Adrenal gland (tissue), 19 donors: Measurements from ENCODE around the gene KRTAP16-1. TPM values are rescaled to one million over a fixed set of nuclear protein-coding genes. Genes with fewer than 3 reads are reported as not detected.
"Not testable (repeated sequence)": the region's sequence is repeated elsewhere in the genome, so short reads cannot be mapped to it uniquely, and the experiment has no call there.

Experiments used
- DNase-seq, 7 donors: peaks; one replicate each; pipeline ENCODE4 v3.0.0-alpha.2; 2019 to 2020
- H3K27ac ChIP-seq, 5 donors: fragments of 200-600 bp; sonication (generic) in 4 of 5; 1 replicate in 3 of 5; 2 replicates in 2 of 5; pipeline versions ENCODE4 v1.5.1 to v1.8.0; 2016 to 2020; ENCODE audit warnings: mild to moderate bottlenecking in 1 of 5
- H3K27me3 ChIP-seq: fragments of 200-600 bp; 2 replicates; pipeline ENCODE4 v1.8.0; 2021
- H3K36me3 ChIP-seq, 2 donors: fragments of 200-600 bp; replicated peaks in 1 of 2; 1 replicate in 1 of 2; 2 replicates in 1 of 2; pipeline versions ENCODE4 v1.5.1 to v1.8.0; 2018 to 2022
- H3K4me1 ChIP-seq, 2 donors: fragments of 200-600 bp; replicated peaks in 1 of 2; 1 replicate in 1 of 2; 2 replicates in 1 of 2; pipeline versions ENCODE4 v1.5.1 to v1.8.0; 2018 to 2021
- H3K4me3 ChIP-seq, 4 donors: fragments of 200-600 bp; sonication (generic) in 3 of 4; one replicate each; pipeline ENCODE4 v1.5.1; 2016 to 2018
- H3K9me3 ChIP-seq, 3 donors: fragments of 200-600 bp; sonication (generic) in 1 of 3; replicated peaks in 1 of 3; 1 replicate in 2 of 3; 2 replicates in 1 of 3; pipeline versions ENCODE4 v1.5.1 to v1.8.0; 2016 to 2021
- POLR2A ChIP-seq, 2 donors: fragments of 450-650 bp; IDR thresholded peaks; one replicate each; pipeline ENCODE4 v1.6.1; 2017; ENCODE audit warnings: antibody characterized with exemption in 2 of 2, mild to moderate bottlenecking in 2 of 2, moderate library complexity in 1 of 2
- WGBS, 4 donors: extraction: QIAGEN DNeasy Blood & Tissue Kit in 2 of 4; methylation state at CpG; one replicate each; pipeline versions ENCODE4 v1.1.5 to v1.1.7; 2013 to 2017; 5-methylcytosine and 5-hydroxymethylcytosine counted together
- intact Hi-C, 2 donors: fragments of 100-400 bp; cut with DNase I; formaldehyde crosslinking; loops; one replicate each; pipeline versions ENCODE4 v1.14.1 to v1.15.0; 2022 to 2023
- long read RNA-seq, 10 donors: library from polyadenylated mRNA in 3 of 10; unstranded in 2 of 10; stranded (forward) in 1 of 10; transcript quantifications; one replicate each; pipeline ENCODE4 v2.0.0 and lab custom pipeline, GENCODE V29; 2021 to 2026
- polyA plus RNA-seq, 3 donors: library from polyadenylated mRNA; stranded (reverse); fragments of 200-250 nt in 2 of 3; fragments of 350-450 nt in 1 of 3; fragmentation: Illumina TruSeq in 1 of 3; extraction: RNeasy Lipid Tissue Mini Kit (QIAGEN cat#74804) in 1 of 3; gene quantifications; one replicate each; pipeline ENCODE4 v1.2.3, GENCODE V29; 2013 to 2014
- total RNA-seq, 9 donors: library from RNA; depleted of rRNA in 4 of 9; stranded (reverse); fragments of >200 nt in 4 of 9; fragments of 120-200 nt in 1 of 9; fragmentation: NEBNext Ultra II Directional in 1 of 9; extraction: Animal tissue kit (Norgen Biotek cat#: 25700) in 1 of 9; gene quantifications; one replicate each; pipeline versions ENCODE4 v1.1.0 to v1.2.4, GENCODE V29; 2013 to 2023
- TF ChIP-seq, protein P1 (sequence below), 6 experiments: fragments of 450-650 bp in 4 of 6; fragments of 200-600 bp in 2 of 6; sonication (generic) in 1 of 6; IDR thresholded peaks; 1 replicate in 5 of 6; 2 replicates in 1 of 6; pipeline versions ENCODE4 v1.5.1 to v1.8.0; 2016 to 2021; ENCODE audit warnings: antibody characterized with exemption in 6 of 6, mild to moderate bottlenecking in 2 of 6, moderate library complexity in 1 of 6
- donor health status: healthy with polysubstance abuse.
- donor health status: Bipolar disorder and iron deficiency.
- donor health status: DM: yes; HTN: yes; CAD: no.
- donor health status: DM: no; HTN: no; CAD: no.
- donor health status: DM: no; HTN: no; CAD: no.
- donor health status: DM: yes; HTN: yes; CAD: no.

Gene KRTAP16-1, protein sequence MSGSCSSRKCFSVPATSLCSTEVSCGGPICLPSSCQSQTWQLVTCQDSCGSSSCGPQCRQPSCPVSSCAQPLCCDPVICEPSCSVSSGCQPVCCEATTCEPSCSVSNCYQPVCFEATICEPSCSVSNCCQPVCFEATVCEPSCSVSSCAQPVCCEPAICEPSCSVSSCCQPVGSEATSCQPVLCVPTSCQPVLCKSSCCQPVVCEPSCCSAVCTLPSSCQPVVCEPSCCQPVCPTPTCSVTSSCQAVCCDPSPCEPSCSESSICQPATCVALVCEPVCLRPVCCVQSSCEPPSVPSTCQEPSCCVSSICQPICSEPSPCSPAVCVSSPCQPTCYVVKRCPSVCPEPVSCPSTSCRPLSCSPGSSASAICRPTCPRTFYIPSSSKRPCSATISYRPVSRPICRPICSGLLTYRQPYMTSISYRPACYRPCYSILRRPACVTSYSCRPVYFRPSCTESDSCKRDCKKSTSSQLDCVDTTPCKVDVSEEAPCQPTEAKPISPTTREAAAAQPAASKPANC
- not detected for total RNA-seq
- not detected for polyA plus RNA-seq
- long read RNA-seq, donor 1 = 0 reads
- long read RNA-seq, donor 2 = 0 reads
- long read RNA-seq, donor 3 = 0 reads
- long read RNA-seq, donor 4 = 0 reads
- long read RNA-seq, donor 5 = 0 reads
- long read RNA-seq, donor 6 = 0 reads
- long read RNA-seq, donor 7 = 0 reads
- long read RNA-seq, donor 8 = 0 reads
- long read RNA-seq, donor 9 = 0 reads
- long read RNA-seq, donor 10 = 0 reads

DNA sequence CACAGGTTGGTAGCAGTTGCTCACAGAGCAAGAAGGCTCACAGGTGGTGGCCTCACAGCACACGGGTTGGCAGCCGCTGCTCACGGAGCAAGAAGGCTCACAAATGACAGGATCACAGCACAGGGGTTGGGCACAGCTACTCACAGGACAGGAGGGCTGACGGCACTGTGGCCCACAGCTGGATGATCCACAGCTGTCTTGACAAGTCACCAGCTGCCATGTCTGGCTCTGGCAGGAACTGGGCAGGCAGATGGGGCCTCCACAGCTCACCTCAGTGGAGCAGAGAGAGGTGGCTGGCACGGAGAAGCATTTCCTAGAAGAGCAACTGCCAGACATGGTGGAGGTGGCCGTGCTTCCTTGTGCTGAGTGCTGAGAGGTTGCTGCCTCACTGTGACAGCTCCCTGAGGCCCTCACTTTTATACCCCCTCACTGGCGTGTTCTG is at the start of gene KRTAP16-1:
TSS of gene KRTAP16-1 (minus strand) at position 392 of the 442 bp plus-strand sequence. CDS start at position 336, 56 bp downstream.
- no peak within 1 kb of the TSS for H3K4me3 ChIP-seq
- no peak within 1 kb of the TSS for H3K27ac ChIP-seq
- H3K27me3 ChIP-seq = no peaks in the 10 kb centered on the region
- H3K9me3 ChIP-seq = no peaks in the 10 kb centered on the region
- no peak for TF ChIP-seq POLR2A (IDR thresholded peaks at IDR 0.05)
- TF ChIP-seq, protein P1, sequence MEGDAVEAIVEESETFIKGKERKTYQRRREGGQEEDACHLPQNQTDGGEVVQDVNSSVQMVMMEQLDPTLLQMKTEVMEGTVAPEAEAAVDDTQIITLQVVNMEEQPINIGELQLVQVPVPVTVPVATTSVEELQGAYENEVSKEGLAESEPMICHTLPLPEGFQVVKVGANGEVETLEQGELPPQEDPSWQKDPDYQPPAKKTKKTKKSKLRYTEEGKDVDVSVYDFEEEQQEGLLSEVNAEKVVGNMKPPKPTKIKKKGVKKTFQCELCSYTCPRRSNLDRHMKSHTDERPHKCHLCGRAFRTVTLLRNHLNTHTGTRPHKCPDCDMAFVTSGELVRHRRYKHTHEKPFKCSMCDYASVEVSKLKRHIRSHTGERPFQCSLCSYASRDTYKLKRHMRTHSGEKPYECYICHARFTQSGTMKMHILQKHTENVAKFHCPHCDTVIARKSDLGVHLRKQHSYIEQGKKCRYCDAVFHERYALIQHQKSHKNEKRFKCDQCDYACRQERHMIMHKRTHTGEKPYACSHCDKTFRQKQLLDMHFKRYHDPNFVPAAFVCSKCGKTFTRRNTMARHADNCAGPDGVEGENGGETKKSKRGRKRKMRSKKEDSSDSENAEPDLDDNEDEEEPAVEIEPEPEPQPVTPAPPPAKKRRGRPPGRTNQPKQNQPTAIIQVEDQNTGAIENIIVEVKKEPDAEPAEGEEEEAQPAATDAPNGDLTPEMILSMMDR (IDR thresholded peaks at IDR 0.05) = no peak
- intact Hi-C loops = no loop called here
- H3K4me1 ChIP-seq = no peaks in the 10 kb centered on the region
- no peak for DNase-seq
- 66 to 83% (median 71%) methylated on average over 4 to 7 of the region's 7 CpGs for WGBS, 4 donors
- H3K36me3 ChIP-seq = no peaks in the 10 kb centered on the region

DNA sequence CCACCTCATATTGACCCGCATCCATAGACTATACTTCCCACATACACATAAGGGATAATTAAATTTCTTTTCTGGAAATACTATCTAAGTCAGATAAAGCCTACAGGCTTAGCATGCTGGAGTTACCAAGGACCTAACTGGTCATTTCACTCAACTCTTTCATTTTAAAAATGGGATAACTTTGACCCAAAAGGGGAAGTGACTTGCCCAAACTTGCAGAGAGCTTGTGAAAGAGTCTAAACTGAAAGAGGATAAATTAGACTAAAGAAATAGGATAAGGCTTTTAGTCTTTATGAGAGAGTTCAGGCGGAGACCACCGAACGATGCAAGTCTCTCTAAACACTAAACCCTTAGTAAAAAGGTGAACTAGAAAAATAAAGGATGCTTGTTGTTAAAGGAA is 45.4 kb upstream of the KRTAP16-1 start:
- 82 to 91% (median 87%) methylated on average over 4 of the region's 4 CpGs for WGBS, 4 donors
- TF ChIP-seq, protein P1 (IDR thresholded peaks at IDR 0.05) = no peak
- no peak for TF ChIP-seq POLR2A (IDR thresholded peaks at IDR 0.05)
- Histone ChIP-seq H3K4me3 (no peak overlapping the region), H3K36me3 (no peaks in the 10 kb centered on the region), H3K27ac (no peak overlapping the region), H3K4me1 (no peaks in the 10 kb centered on the region), H3K9me3 (no peaks in the 10 kb centered on the region), H3K27me3 (no peaks in the 10 kb centered on the region)
- DNase-seq = no peak
- intact Hi-C loops = no loop called here

DNA sequence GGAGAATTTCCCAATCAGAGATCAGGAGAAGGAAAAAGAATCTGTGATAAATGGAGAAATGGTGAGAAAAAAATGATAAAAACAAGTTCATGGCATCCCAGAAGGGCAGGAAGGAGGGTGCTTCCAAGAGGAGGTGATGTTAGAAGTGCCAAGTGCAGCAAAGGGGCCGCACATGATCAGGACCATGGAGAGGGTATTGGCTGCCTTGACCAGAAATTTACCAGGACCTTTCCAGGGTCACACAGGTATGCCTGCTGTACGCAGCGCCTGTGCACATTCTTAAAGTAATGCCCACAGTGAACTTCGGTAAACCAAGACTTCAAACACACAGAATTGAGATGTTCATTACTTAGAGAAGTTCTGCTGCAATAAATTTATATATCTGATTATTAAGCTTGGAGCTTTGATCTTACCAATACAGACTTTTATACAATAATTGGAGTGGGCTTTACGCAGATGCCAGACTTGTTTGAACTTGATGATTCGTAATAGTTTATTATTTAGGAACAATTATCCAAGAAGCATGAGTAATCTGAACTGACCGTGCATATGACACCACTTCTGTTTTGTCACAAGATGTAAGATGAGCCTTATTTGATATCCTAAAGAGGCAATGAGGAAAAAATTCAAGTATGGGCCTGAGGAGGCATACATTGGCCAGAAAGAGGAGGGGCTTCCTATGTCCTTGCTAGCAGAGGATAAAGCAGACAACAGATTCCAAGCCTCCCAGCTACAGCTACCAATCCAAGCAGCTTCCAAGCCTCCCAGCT is 43.7 kb upstream of the KRTAP16-1 start:
- 72 to 81% (median 78%) methylated on average over 7 of the region's 7 CpGs for WGBS, 4 donors
- no peak for DNase-seq
- Histone ChIP-seq H3K27ac (no peak overlapping the region), H3K27me3 (no peaks in the 10 kb centered on the region), H3K9me3 (no peaks in the 10 kb centered on the region), H3K4me1 (no peaks in the 10 kb centered on the region), H3K4me3 (no peak overlapping the region), H3K36me3 (no peaks in the 10 kb centered on the region)
- TF ChIP-seq POLR2A (IDR thresholded peaks at IDR 0.05) = no peak
- TF ChIP-seq, protein P1 (IDR thresholded peaks at IDR 0.05) = no peak
- intact Hi-C loops = no loop called here

DNA sequence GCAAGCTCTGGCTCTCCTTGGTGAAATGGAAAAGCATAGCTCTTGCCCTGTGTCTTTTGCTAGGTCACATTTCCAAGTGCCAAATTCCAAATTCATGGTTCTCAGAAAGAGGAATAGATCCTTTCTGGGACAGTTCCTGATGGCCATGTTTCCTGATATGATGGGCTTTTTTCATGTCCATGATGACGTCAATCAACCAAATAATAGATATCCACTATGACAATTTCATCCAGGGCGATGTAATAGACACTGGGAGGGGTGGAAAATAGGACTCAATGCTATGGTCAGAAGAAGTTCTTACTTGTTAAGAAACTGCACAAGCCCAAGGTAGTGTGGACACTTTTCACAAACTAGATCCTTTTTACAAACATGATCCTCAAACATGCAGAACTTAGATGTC is 42.1 kb upstream of the KRTAP16-1 start:
- H3K4me1 ChIP-seq = no peaks in the 10 kb centered on the region
- no peak overlapping the region for H3K27ac ChIP-seq
- H3K27me3 ChIP-seq = no peaks in the 10 kb centered on the region
- H3K9me3 ChIP-seq = no peaks in the 10 kb centered on the region
- DNase-seq = no peak
- TF ChIP-seq, protein P1 (IDR thresholded peaks at IDR 0.05) = no peak
- no peak for TF ChIP-seq POLR2A (IDR thresholded peaks at IDR 0.05)
- no peak overlapping the region for H3K4me3 ChIP-seq
- intact Hi-C loops = no loop called here
- no peaks in the 10 kb centered on the region for H3K36me3 ChIP-seq
- WGBS, 4 donors = 76 to 84% (median 82%) methylated on average over 2 of the region's 2 CpGs

DNA sequence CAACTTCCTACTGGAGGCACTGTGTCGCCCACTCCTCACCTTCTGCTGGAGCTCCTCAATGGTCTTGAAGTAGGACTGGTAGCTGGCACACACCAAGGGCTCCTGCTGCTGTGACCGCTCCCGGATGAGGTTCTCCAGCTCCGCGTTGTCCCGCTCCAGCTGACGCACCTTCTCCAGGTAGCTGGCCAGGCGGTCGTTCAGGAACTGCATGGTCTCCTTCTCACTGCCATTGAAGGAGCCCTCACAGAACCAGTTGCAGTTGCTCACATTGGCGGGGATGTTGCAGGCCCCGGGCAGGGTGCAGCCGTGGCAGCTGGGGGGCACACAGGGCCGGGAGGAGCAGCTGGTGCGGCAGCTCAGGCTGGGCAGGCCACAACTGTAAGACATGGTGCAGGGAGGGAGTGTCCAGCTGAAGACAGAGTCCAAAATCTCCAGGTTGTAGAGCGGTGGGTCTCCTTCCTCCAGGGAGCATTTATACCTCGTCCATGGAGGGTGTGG is 41.3 kb upstream of the KRTAP16-1 start, which contains the start of gene KRT33A:
TSS of gene KRT33A (minus strand) at position 448 of the 498 bp plus-strand sequence. CDS start at position 387, 61 bp downstream.
- intact Hi-C loops, H3K4me3 ChIP-seq, H3K9me3 ChIP-seq, H3K27ac ChIP-seq, H3K27me3 ChIP-seq, H3K4me1 ChIP-seq, DNase-seq, H3K36me3 ChIP-seq: not testable (repeated sequence)
- WGBS, 4 donors = 87 to 96% (median 89%) methylated on average over 10 to 16 of the region's 16 CpGs
